GM21423 (cell line): ENCODE measurements around the gene CFDP1.
A peak's percentile ranks its signal among the peaks of the same experiment; 100 is the strongest.

ENCODE experiments used
- ATAC-seq: cut with Tn5 transposase; IDR thresholded peaks from one replicate; pipeline ENCODE4 v1.9.1; 2021; ENCODE audit warnings: mild to moderate bottlenecking, moderate library complexity; ENCODE audit not compliant: unreplicated experiment

Gene CFDP1

GRCh38 chr16:75326333-75326732 is 107.0 kb downstream of the CFDP1 start:
- no peak for ATAC-seq

- ATAC-seq, result no peak
These were observed 109.4 kb downstream of the CFDP1 start for GRCh38 chr16:75323933-75324332.

GRCh38 chr16:75323198-75323597 is 110.1 kb downstream of the CFDP1 start:
- ATAC-seq, result no peak

GRCh38 chr16:75322740-75323139 is 110.6 kb downstream of the CFDP1 start:
- ATAC-seq, result no peak

GRCh38 chr16:75320435-75320834 is 112.9 kb downstream of the CFDP1 start:
- ATAC-seq, result no peak

GRCh38 chr16:75319513-75320411 is 113.5 kb downstream of the CFDP1 start:
- ATAC-seq, result peak; percentile 82

GRCh38 chr16:75318737-75319136 is 114.6 kb downstream of the CFDP1 start:
- no peak for ATAC-seq

GRCh38 chr16:75317532-75317931 is 115.8 kb downstream of the CFDP1 start:
- ATAC-seq, result no peak

GRCh38 chr16:75317101-75317522 is 116.2 kb downstream of the CFDP1 start:
- no peak for ATAC-seq

GRCh38 chr16:75315539-75316306 is 117.6 kb downstream of the CFDP1 start:
- ATAC-seq, result no peak

- ATAC-seq, result no peak
These were observed 120.4 kb downstream of the CFDP1 start for GRCh38 chr16:75312875-75313274.

- no peak for ATAC-seq
These were observed 121.8 kb downstream of the CFDP1 start for GRCh38 chr16:75311383-75311938.

GRCh38 chr16:75310541-75310940 is 122.8 kb downstream of the CFDP1 start:
- ATAC-seq, result no peak

GRCh38 chr16:75309899-75310430 is 123.3 kb downstream of the CFDP1 start:
- ATAC-seq, result no peak

GRCh38 chr16:75309156-75309555 is 124.1 kb downstream of the CFDP1 start:
- ATAC-seq, result no peak

GRCh38 chr16:75308011-75308410 is 125.3 kb downstream of the CFDP1 start:
- ATAC-seq, result no peak

GRCh38 chr16:75307506-75307905 is 125.8 kb downstream of the CFDP1 start:
- no peak for ATAC-seq

GRCh38 chr16:75306099-75306762 is 127.1 kb downstream of the CFDP1 start:
- ATAC-seq, result no peak

- ATAC-seq, result peak; percentile 87
These were observed 127.8 kb downstream of the CFDP1 start for GRCh38 chr16:75305364-75306098.
